Measurements from ENCODE around the gene LRTM2.

GRCh38 chr12:1798641-1799020, 21.7 kb upstream of the LRTM2 start:
- no peak for TF ChIP-seq CTCF (IDR thresholded peaks at IDR 0.05)
- TF ChIP-seq POLR2A (IDR thresholded peaks at IDR 0.05): no peak
